Ovary (tissue), 9 donors: ENCODE measurements around the gene GALNTL6. TPM values are rescaled to one million over a fixed set of nuclear protein-coding genes. Genes with fewer than 3 reads are reported as not detected.

Source experiments
- DNase-seq, 5 donors: peaks; one replicate each; pipeline ENCODE4 v3.0.0-alpha.2; 2019 to 2020
- H3K27ac ChIP-seq, 2 donors: fragments of 200-600 bp; one replicate each; pipeline versions ENCODE4 v1.5.1 to v1.8.0; 2019 to 2022
- H3K27me3 ChIP-seq: fragments of 200-600 bp; one replicate; pipeline ENCODE4 v1.8.0; 2022
- H3K36me3 ChIP-seq: fragments of 200-600 bp; sonication (generic); one replicate; pipeline ENCODE4 v1.5.1; 2019
- H3K4me1 ChIP-seq: one replicate; pipeline ENCODE4 v1.8.1; 2013; ENCODE audit warnings: mild to moderate bottlenecking, moderate library complexity; ENCODE audit not compliant: insufficient read depth
- H3K4me3 ChIP-seq: fragments of 200-600 bp; sonication (generic); one replicate; pipeline ENCODE4 v1.5.1; 2017
- H3K9me3 ChIP-seq, 2 donors: fragments of 200-600 bp in 1 of 2; sonication (generic) in 1 of 2; one replicate each; pipeline versions ENCODE4 v1.5.1 to v1.8.1; 2013 to 2019; ENCODE audit warnings: mild to moderate bottlenecking in 1 of 2, moderate library complexity in 1 of 2
- CTCF ChIP-seq, 3 donors: fragments of 450-650 bp in 2 of 3; fragments of 200-600 bp in 1 of 3; IDR thresholded peaks; one replicate each; pipeline versions ENCODE4 v1.5.1 to v1.8.0; 2016 to 2022; ENCODE audit warnings: antibody characterized with exemption in 3 of 3, mild to moderate bottlenecking in 1 of 3
- EP300 ChIP-seq: sonication (generic); formaldehyde crosslinking; IDR thresholded peaks from one replicate; pipeline ENCODE4 v1.6.1; 2017; ENCODE audit warnings: antibody characterized with exemption
- POLR2A ChIP-seq: fragments of 450-650 bp; IDR thresholded peaks from one replicate; pipeline ENCODE4 v1.6.1; 2017; ENCODE audit warnings: antibody characterized with exemption, mild to moderate bottlenecking, moderate library complexity
- WGBS, 3 donors: extraction: QIAGEN DNeasy Blood & Tissue Kit in 1 of 3; methylation state at CpG; one replicate each; pipeline versions ENCODE4 v1.1.5 to v1.1.7; 2013 to 2017; 5-methylcytosine and 5-hydroxymethylcytosine counted together
- intact Hi-C, 4 donors: fragments of 100-400 bp; cut with DNase I; formaldehyde crosslinking; loops; one replicate each; pipeline versions ENCODE4 v1.11.0 to v1.15.1; 2022 to 2023
- polyA plus RNA-seq, 2 donors: library from polyadenylated mRNA; stranded (reverse); fragments of 200-250 nt in 1 of 2; fragments of 350-450 nt in 1 of 2; fragmentation: Illumina TruSeq in 1 of 2; extraction: RNeasy Lipid Tissue Mini Kit (QIAGEN cat#74804) in 1 of 2; gene quantifications; one replicate each; pipeline ENCODE4 v1.2.3, GENCODE V29; 2013 to 2014
- total RNA-seq, 7 donors: library from RNA; depleted of rRNA in 2 of 7; stranded (reverse); fragments of >200 nt in 2 of 7; fragmentation: NEBNext Ultra II Directional in 3 of 7; extraction: Animal tissue kit (Norgen Biotek cat#: 25700) in 3 of 7; gene quantifications; one replicate each; pipeline versions ENCODE4 v1.1.0 to v1.2.4, GENCODE V29; 2016 to 2023
- donor health status: DM: no; HTN: no; CAD: no; lungs with moderate emphysema.
- donor health status: DM: no; HTN: no; CAD: no.
- donor health status: Bipolar disorder and iron deficiency.
- donor health status: DM: yes; HTN: yes; CAD: no.
- donor health status: DM: no; HTN: no; CAD: no.
- donor health status: DM: yes; HTN: yes; CAD: no.

Gene GALNTL6
- total and polyA plus RNA-seq, 9 donors = 0.11 to 1.8 TPM; not detected in 7

- Histone ChIP-seq H3K27ac (no peak overlapping the region), H3K36me3 (no peaks in the 10 kb centered on the region), H3K9me3 (no peaks in the 10 kb centered on the region), H3K27me3 (no peaks in the 10 kb centered on the region), H3K4me1 (no peaks in the 10 kb centered on the region), H3K4me3 (no peak overlapping the region)
- 47 to 65% (median 53%) methylated on average over 4 of the region's 4 CpGs for WGBS, 3 donors
- intact Hi-C loops = no loop called here
- DNase-seq = no peak
- TF ChIP-seq EP300 (no peak), CTCF (IDR thresholded peaks at IDR 0.05) (no peak), POLR2A (no peak)
Measured at GRCh38 chr4:172978848-172979247, 1165.6 kb downstream of the GALNTL6 start.

GRCh38 chr4:172979332-172979731 is 1166.1 kb downstream of the GALNTL6 start:
- Histone ChIP-seq H3K9me3 (no peaks in the 10 kb centered on the region), H3K27ac (no peak overlapping the region), H3K4me1 (no peaks in the 10 kb centered on the region), H3K4me3 (no peak overlapping the region), H3K27me3 (no peaks in the 10 kb centered on the region), H3K36me3 (no peaks in the 10 kb centered on the region)
- DNase-seq = no peak
- 79 to 85% (median 84%) methylated on average over 1 of the region's 1 CpG for WGBS, 3 donors
- TF ChIP-seq POLR2A = no peak
- no peak for TF ChIP-seq CTCF (IDR thresholded peaks at IDR 0.05)
- no peak for TF ChIP-seq EP300
- intact Hi-C loops = no loop called here

- Histone ChIP-seq H3K36me3 (no peaks in the 10 kb centered on the region), H3K27ac (no peak overlapping the region), H3K4me1 (no peaks in the 10 kb centered on the region), H3K9me3 (no peaks in the 10 kb centered on the region), H3K27me3 (no peaks in the 10 kb centered on the region), H3K4me3 (no peak overlapping the region)
- DNase-seq = no peak
- 88 to 96% (median 91%) methylated on average over 3 of the region's 3 CpGs for WGBS, 3 donors
- intact Hi-C loops = no loop called here
- TF ChIP-seq POLR2A (no peak), CTCF (IDR thresholded peaks at IDR 0.05) (no peak), EP300 (no peak)
Measured at GRCh38 chr4:172980219-172980618, 1167.0 kb downstream of the GALNTL6 start.

- Histone ChIP-seq H3K27ac (no peak overlapping the region), H3K36me3 (no peaks in the 10 kb centered on the region), H3K4me1 (no peaks in the 10 kb centered on the region), H3K4me3 (no peak overlapping the region), H3K27me3 (no peaks in the 10 kb centered on the region), H3K9me3 (no peaks in the 10 kb centered on the region)
- intact Hi-C loops = no loop called here
- no peak for TF ChIP-seq EP300
- no peak for TF ChIP-seq CTCF (IDR thresholded peaks at IDR 0.05)
- TF ChIP-seq POLR2A = no peak
- WGBS, 3 donors = 38 to 47% (median 39%) methylated on average over 2 of the region's 2 CpGs
- no peak for DNase-seq
Measured at GRCh38 chr4:172982151-172982590, 1169.0 kb downstream of the GALNTL6 start.
